GM10248 (cell line): ENCODE results near the gene NUDT1.

ENCODE experiments used
- CTCF ChIA-PET: fragments of 300-600 bp; sonication (Branson Sonifier 250); formaldehyde crosslinking; extraction: SDS; loops from one replicate; lab custom pipeline; 2021; ENCODE audit warnings: antibody characterized with exemption; lab: Yijun Ruan, JAX
- POLR2A ChIA-PET: fragments of 350-650 bp; sonication (Branson Sonifier 250); formaldehyde crosslinking; extraction: SDS; loops from one replicate; lab custom pipeline; 2020; ENCODE audit warnings: antibody characterized with exemption; lab: Yijun Ruan, JAX
- DNase-seq: peaks from one replicate; pipeline ENCODE4 v3.0.0; 2012; ENCODE audit errors: extremely low spot score
- CTCF ChIP-seq: IDR thresholded peaks from 2 replicates; pipeline ENCODE4 v1.5.1; 2012; ENCODE audit warnings: mild to moderate bottlenecking, low read depth; ENCODE audit errors: extremely low read depth, missing control alignments, control extremely low read depth

The NUDT1 gene

GRCh38 chr7:2257651-2258050 lies 15.6 kb downstream of the NUDT1 start:
- ChIA-PET POLR2A (no interaction called here), CTCF (interaction anchor here (1.0 to 2.0 kb wide), 2 partner anchors 9 to 21 kb away, joined by 3 to 9 read pairs; no protein-coding TSS in a partner anchor)
- TF ChIP-seq CTCF: no peak
- DNase-seq: no peak

GRCh38 chr7:2258661-2259365 lies 16.8 kb downstream of the NUDT1 start:
- TF ChIP-seq CTCF: no peak
- CTCF ChIA-PET: interaction anchor here (0.7 to 4.7 kb wide), 6 partner anchors 10 to 89 kb away, joined by 3 to 34 read pairs (median 4); no protein-coding TSS in a partner anchor
- POLR2A ChIA-PET: interaction anchor here (0.7 to 3.6 kb wide), 2 partner anchors 10 to 42 kb away, joined by 4 to 10 read pairs; no protein-coding TSS in a partner anchor
- peak; percentile 83 for DNase-seq

- POLR2A ChIA-PET: interaction anchor here (0.7 to 3.6 kb wide), 2 partner anchors 10 to 41 kb away, joined by 4 to 10 read pairs; no protein-coding TSS in a partner anchor
- no peak for TF ChIP-seq CTCF
- DNase-seq: no peak
- CTCF ChIA-PET: interaction anchor here (0.7 to 4.7 kb wide), 7 partner anchors 10 to 88 kb away, joined by 3 to 34 read pairs (median 4); no protein-coding TSS in a partner anchor
Measured at GRCh38 chr7:2259480-2259879, 17.5 kb downstream of the NUDT1 start.

- ChIA-PET CTCF (interaction anchor here (1.0 to 4.7 kb wide), 8 partner anchors 9 to 208 kb away, joined by 3 to 34 read pairs (median 4); no protein-coding TSS in a partner anchor), POLR2A (interaction anchor here (3.6 kb wide), 1 partner anchor 12 kb away, joined by 10 read pairs; no protein-coding TSS in a partner anchor)
- DNase-seq: no peak
- no peak for TF ChIP-seq CTCF
Measured at GRCh38 chr7:2260820-2261219, 18.8 kb downstream of the NUDT1 start.

GRCh38 chr7:2261611-2262010 lies 19.6 kb downstream of the NUDT1 start:
- no peak for TF ChIP-seq CTCF
- peak; percentile 69 for DNase-seq
- ChIA-PET CTCF (interaction anchor here (0.7 to 4.7 kb wide), 6 partner anchors 8 to 86 kb away, joined by 3 to 34 read pairs (median 4); no protein-coding TSS in a partner anchor), POLR2A (interaction anchor here (0.6 to 3.6 kb wide), 2 partner anchors 13 to 663 kb away, joined by 4 to 10 read pairs; no protein-coding TSS in a partner anchor)

- no peak for TF ChIP-seq CTCF
- CTCF ChIA-PET: interaction anchor here (4.7 kb wide), 1 partner anchor 14 kb away, joined by 34 read pairs; no protein-coding TSS in a partner anchor
- no peak for DNase-seq
- POLR2A ChIA-PET: no interaction called here
Measured at GRCh38 chr7:2263176-2263575, 21.1 kb downstream of the NUDT1 start.
